Stimulated activated CD8-positive, alpha-beta memory T cell treated with anti-CD3 and anti-CD28 coated beads, Interleukin-12 subunit alpha, Interleukin-12 subunit beta, amount 100 ng/mL, for 1 hour (primary cell): ENCODE results near the gene UBE2V1.

Experiments
- DNase-seq: peaks from one replicate; pipeline ENCODE4 v3.0.0-alpha.2; 2020; ENCODE audit warnings: low read depth

The UBE2V1 gene

DNA sequence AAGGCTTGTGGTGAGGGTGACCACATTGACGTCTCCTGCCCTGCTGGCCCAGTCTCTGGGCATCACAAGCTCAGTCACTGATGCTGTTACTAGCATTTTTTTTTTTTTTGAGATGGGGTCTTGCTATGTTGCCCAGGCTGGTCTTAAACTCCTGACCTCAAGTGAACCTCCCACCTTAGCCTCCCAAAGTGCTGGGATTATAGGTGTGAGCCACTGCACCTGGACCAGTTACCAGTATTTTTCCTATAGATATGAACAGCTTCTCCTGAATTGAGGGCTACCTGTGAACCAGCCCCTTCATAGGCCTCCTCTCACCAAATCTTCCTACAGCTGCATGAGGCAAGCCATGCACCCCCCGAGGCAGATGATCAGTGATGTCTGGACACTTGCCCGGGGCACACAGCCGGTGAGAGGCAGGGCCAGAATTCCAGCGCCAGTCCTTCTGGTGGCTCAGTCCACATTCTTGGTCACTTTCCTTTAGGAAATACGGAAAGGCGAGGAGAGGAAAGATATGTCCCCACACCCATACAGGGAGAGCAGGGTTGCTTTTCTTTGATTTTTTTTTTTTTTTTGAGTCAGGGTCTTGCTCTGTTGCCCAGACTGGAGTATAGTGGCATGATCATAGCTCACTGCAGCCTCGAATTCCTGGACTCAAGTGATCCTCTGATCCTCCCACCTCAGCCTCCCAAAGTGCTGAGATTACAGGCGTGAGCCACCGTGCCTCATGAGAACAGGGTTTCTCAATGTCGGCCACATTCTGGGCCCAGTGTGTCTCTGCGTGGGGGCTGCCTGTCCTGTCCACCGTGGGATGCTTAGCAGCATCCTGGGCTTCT, 50.7 kb downstream of the UBE2V1 start:
- no peak for DNase-seq

GRCh38 chr20:50061151-50062005, 51.6 kb downstream of the UBE2V1 start:
- no peak for DNase-seq

GRCh38 chr20:50058662-50059402, 54.1 kb downstream of the UBE2V1 start:
- no peak for DNase-seq

GRCh38 chr20:50057714-50058053, 55.3 kb downstream of the UBE2V1 start:
- no peak for DNase-seq

DNA sequence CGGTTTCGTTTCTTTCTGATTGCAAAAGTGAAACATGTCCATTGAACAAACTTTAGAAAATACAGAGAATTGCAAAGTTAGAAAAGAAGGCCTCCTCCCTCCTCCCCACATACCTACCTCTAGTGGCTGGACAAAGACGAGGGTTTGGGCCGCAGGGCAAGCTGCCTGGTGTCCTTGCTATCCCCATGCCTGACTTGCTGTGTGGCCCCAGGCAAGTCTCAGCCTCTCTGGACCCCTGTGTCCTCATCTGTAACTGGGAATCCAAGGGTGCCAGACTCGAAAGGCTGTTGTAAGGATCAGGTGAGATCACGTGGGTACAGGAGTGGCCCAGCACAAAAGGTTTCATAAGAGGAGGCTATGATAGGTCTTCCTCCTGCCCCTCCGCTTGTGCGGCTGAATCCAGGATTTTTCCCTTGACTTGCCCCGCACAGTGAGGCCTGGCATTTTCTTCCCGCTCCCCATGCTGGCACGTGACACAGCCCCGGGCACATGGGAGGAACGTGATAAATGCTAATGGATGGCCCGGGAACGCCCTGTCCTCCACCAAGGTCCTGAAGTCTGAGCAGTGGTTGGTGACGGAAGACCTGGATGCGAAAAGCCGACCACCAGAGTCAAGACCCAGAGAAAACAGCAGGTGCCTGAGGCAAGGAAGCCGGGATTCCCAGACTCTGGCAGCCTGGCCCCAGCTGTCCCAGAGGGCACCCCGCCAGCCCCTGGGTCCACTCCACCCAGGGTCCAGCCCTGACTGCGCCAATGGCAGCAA, 55.8 kb downstream of the UBE2V1 start:
- no peak for DNase-seq

GRCh38 chr20:50056408-50056926, 56.5 kb downstream of the UBE2V1 start:
- DNase-seq, result no peak

DNA sequence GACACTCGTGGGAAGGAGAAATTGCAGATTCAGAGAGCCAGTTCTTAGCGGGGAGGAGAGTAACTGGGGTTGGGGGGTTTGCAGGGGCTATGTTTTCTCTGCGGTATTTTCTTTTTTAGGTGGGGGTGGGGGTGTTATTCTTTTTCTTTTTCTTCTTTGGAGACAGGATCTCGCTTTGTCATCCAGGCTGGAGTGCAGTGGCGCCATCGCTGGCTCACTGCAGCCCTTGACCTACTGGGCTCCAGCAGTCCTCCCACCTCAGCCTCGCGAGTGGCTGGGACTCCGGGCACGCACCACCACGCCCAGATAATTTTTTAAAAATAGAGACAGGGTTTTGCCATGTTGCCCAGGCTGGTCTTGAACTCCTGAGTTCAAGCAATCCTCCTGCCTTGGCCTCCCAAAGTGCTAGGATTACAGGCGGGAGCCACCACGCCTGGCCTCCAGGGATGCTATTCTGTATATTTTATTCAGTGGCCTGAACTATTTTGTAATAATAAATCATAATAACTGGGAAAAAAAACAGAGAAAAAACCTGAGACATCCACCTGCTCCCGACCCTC, 57.3 kb downstream of the UBE2V1 start:
- DNase-seq, result no peak

GRCh38 chr20:50054626-50055511, 58.1 kb downstream of the UBE2V1 start:
- DNase-seq, result no peak

DNA sequence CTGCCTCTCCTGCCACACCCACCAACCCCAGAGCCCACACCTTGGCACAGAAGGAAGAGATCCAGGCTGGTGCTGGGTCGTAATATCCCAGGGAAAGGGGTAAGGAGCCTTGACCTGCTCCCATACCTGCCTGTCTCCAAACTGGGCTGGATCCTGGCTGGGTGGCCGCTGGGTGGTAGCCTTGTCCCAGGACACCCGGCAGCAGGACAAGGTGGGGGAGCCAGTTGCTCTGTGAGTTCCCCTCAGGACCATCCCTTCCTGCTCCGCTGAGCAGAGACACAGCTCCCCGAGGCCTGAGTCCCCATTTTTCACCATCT, 58.8 kb downstream of the UBE2V1 start:
- DNase-seq, result no peak

- DNase-seq, result no peak
Measured at GRCh38 chr20:50053362-50054230, 59.4 kb downstream of the UBE2V1 start.

- DNase-seq, result no peak
Measured at GRCh38 chr20:50052550-50053361, 60.2 kb downstream of the UBE2V1 start.

- DNase-seq, result no peak
Measured at GRCh38 chr20:50050660-50051308, 62.2 kb downstream of the UBE2V1 start.

DNA sequence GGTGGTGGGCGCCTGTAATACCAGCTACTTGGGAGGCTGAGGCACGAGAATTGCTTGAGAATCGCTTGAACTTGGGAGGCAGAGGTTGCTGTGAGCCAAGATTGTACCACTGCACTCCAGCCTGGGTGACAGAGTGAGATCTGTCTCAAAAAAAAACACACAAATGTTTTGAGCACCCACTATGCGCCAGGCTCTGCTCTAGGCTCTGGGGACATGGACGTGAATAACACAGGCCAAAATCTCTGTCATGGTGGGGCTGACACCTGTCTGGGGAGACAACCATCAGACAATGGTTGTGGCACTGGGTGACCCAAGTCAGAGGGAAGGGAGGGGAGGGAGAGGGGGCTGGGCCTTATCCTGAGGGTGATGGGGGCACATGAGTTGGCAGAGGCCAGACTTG, 62.7 kb downstream of the UBE2V1 start:
- DNase-seq, result no peak

GRCh38 chr20:50049442-50050026, 63.4 kb downstream of the UBE2V1 start:
- DNase-seq, result no peak

- no peak for DNase-seq
Measured at GRCh38 chr20:50048420-50049166, 64.4 kb downstream of the UBE2V1 start.

DNA sequence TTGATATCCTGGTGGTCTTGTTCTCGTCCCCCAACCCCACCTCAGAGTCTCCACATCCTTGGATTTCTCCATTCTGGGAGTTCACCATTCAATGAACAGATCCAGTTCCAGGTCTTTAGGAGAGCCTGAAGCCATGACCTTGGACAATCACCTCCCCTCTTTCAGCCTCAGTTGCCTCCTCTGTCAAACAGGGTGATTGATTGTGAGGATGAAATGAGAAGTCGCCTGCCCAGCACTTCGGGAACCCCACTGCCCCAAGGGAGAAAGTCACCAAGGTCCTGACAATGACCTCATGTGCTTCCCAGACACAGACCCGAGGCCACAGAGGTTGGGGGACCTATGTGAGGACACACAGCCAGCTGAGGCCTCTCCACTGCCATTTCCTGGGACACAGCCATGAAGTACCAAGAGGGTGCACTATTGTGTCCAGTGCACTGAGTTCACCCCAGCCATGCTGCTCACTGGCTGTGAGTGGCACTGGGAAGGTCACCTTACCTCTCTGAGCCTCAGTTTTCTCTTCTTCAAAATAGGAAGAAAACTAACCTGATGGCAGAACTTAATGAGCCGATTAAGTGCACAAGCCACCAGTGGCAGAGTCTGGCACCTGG, 68.5 kb downstream of the UBE2V1 start:
- DNase-seq, result no peak
